HEK293T (cell line): Measurements from ENCODE around the gene ZNF248.

Experiments
- BHLHE40 ChIP-seq: fragments of 450-650 bp; IDR thresholded peaks from 2 replicates; pipeline ENCODE4 v1.6.1; 2016; ENCODE audit warnings: mild to moderate bottlenecking, moderate library complexity, borderline replicate concordance
- FOXA1 ChIP-seq: fragments of 450-650 bp; IDR thresholded peaks from 2 replicates; pipeline ENCODE4 v1.6.1; 2016; ENCODE audit warnings: mild to moderate bottlenecking
- FOXK2 ChIP-seq: fragments of 450-650 bp; IDR thresholded peaks from 2 replicates; pipeline ENCODE4 v1.6.1; 2016; ENCODE audit warnings: mild to moderate bottlenecking
- FOXM1 ChIP-seq: fragments of 450-650 bp; IDR thresholded peaks from 2 replicates; pipeline ENCODE4 v1.6.1; 2017; ENCODE audit warnings: mild to moderate bottlenecking, borderline replicate concordance
- NFRKB ChIP-seq: fragments of 450-650 bp; IDR thresholded peaks from 2 replicates; pipeline ENCODE4 v1.6.1; 2016; ENCODE audit warnings: mild to moderate bottlenecking, moderate library complexity
- SP1 ChIP-seq: fragments of 450-650 bp; IDR thresholded peaks from 2 replicates; pipeline ENCODE4 v1.6.1; 2017
- ZNF384 ChIP-seq: fragments of 450-650 bp; IDR thresholded peaks from 2 replicates; pipeline ENCODE4 v1.6.1; 2016
- TF ChIP-seq, protein P1 (sequence below): fragments of 450-650 bp; IDR thresholded peaks from 2 replicates; pipeline ENCODE4 v1.6.1; 2016

DNA sequence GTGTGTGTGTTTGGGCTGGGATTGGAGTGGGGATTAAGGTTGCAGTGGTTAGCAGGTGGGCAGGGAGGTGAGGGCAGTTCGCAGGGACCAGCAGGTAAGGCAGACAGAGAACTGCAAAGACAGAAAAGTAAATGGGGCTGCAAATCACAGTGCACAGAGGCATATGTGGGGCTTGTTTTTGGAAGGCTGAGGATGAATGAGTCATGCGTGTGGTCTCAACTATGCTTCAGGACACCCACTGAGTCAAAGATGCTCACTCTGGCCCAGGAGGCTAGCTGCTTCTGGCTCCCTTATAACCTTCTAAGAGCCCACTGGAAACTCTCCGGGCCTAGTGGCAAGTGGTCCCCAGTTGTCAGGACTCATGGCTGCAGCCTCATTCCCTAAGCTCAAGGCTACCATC, 118.2 kb downstream of the ZNF248 start:
- TF ChIP-seq FOXA1, result no peak
- TF ChIP-seq, protein P1, sequence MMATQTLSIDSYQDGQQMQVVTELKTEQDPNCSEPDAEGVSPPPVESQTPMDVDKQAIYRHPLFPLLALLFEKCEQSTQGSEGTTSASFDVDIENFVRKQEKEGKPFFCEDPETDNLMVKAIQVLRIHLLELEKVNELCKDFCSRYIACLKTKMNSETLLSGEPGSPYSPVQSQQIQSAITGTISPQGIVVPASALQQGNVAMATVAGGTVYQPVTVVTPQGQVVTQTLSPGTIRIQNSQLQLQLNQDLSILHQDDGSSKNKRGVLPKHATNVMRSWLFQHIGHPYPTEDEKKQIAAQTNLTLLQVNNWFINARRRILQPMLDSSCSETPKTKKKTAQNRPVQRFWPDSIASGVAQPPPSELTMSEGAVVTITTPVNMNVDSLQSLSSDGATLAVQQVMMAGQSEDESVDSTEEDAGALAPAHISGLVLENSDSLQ, result no peak
- no peak for TF ChIP-seq NFRKB
- no peak for TF ChIP-seq ZNF384
- TF ChIP-seq BHLHE40, result no peak
- TF ChIP-seq FOXK2, result no peak
- TF ChIP-seq FOXM1, result no peak
- no peak for TF ChIP-seq SP1
